Loucy (cell line): ENCODE data around the gene ADARB2.

Experiments
- H2AFZ ChIP-seq: fragments of 200-600 bp; sonication (generic); 2 replicates; pipeline ENCODE4 v1.6.0; 2016; ENCODE audit warnings: antibody characterized with exemption, mild to moderate bottlenecking, low read length, moderate library complexity
- H3F3A ChIP-seq: fragments of 200-600 bp; 2 replicates; pipeline ENCODE4 v1.6.0; 2016; ENCODE audit warnings: antibody characterized with exemption, low read depth, mild to moderate bottlenecking
- H3K27me3 ChIP-seq: fragments of 200-600 bp; sonication (generic); 2 replicates; pipeline ENCODE4 v1.6.1; 2014; ENCODE audit warnings: low read length, mild to moderate bottlenecking; ENCODE audit not compliant: insufficient read depth, poor library complexity, severe bottlenecking
- H3K36me3 ChIP-seq: fragments of 200-600 bp; sonication (generic); 2 replicates; pipeline ENCODE4 v1.6.1; 2016; ENCODE audit warnings: low read length; ENCODE audit not compliant: insufficient read depth
- H3K4me1 ChIP-seq: fragments of 200-600 bp; sonication (generic); 2 replicates; pipeline ENCODE4 v1.5.1; 2014; ENCODE audit warnings: low read length, mild to moderate bottlenecking; ENCODE audit not compliant: insufficient read depth, poor library complexity, severe bottlenecking
- H3K4me2 ChIP-seq: fragments of 200-600 bp; sonication (generic); 2 replicates; pipeline ENCODE4 v1.6.0; 2014; ENCODE audit warnings: antibody characterized with exemption, low read length, low read depth, mild to moderate bottlenecking; ENCODE audit not compliant: poor library complexity, severe bottlenecking
- H3K4me3 ChIP-seq: fragments of 200-600 bp; sonication (generic); 2 replicates; pipeline ENCODE4 v1.5.1; 2014; ENCODE audit warnings: low read length, mild to moderate bottlenecking, mixed read lengths; ENCODE audit not compliant: poor library complexity, severe bottlenecking
- H3K79me2 ChIP-seq: fragments of 200-600 bp; sonication (generic); 2 replicates; pipeline ENCODE4 v1.6.1; 2014; ENCODE audit warnings: low read length; ENCODE audit not compliant: insufficient read depth
- H3K9ac ChIP-seq: fragments of 200-600 bp; sonication (generic); 2 replicates; pipeline ENCODE4 v1.6.0; 2014; ENCODE audit warnings: mild to moderate bottlenecking, low read depth, low read length, moderate library complexity; ENCODE audit not compliant: poor library complexity, severe bottlenecking
- H3K9me2 ChIP-seq: fragments of 200-600 bp; sonication (generic); replicated peaks from 2 replicates; pipeline ENCODE4 v1.6.1; 2016; ENCODE audit warnings: low read depth, low read length, mixed read lengths
- H3K9me3 ChIP-seq: fragments of 200-600 bp; sonication (generic); 2 replicates; pipeline ENCODE4 v1.6.1; 2014; ENCODE audit warnings: mild to moderate bottlenecking, antibody characterized with exemption, low read length, low read depth; ENCODE audit not compliant: insufficient read depth
- H4K20me1 ChIP-seq: fragments of 200-600 bp; sonication (generic); 2 replicates; pipeline ENCODE4 v1.6.0; 2014; ENCODE audit warnings: antibody characterized with exemption, low read length, mild to moderate bottlenecking; ENCODE audit not compliant: insufficient read depth, poor library complexity, severe bottlenecking
- CTCF ChIP-seq: fragments of 200-600 bp; sonication (generic); conservative IDR thresholded peaks from 2 replicates; pipeline ENCODE4 v1.5.1; 2014; ENCODE audit warnings: mild to moderate bottlenecking, antibody characterized with exemption, low read length
- EZH2phosphoT487 ChIP-seq: fragments of 200-600 bp; IDR thresholded peaks from 2 replicates; pipeline ENCODE4 v1.6.1; 2018; ENCODE audit warnings: antibody characterized with exemption, mild to moderate bottlenecking, moderate library complexity, borderline replicate concordance

The ADARB2 gene

GRCh38 chr10:1678084-1678483 is 59.2 kb downstream of the ADARB2 start:
- H3K4me2 ChIP-seq, result no peak overlapping the region
- H3K9me3 ChIP-seq, result no peaks in the 10 kb centered on the region
- H3K36me3 ChIP-seq, result no peaks in the 10 kb centered on the region
- no peaks in the 10 kb centered on the region for H3K9me2 ChIP-seq
- TF ChIP-seq EZH2phosphoT487, result no peak
- no peak for TF ChIP-seq CTCF
- H2AFZ ChIP-seq, result no peak overlapping the region
- no peaks in the 10 kb centered on the region for H4K20me1 ChIP-seq
- H3K9ac ChIP-seq, result no peak overlapping the region
- no peaks in the 10 kb centered on the region for H3K4me1 ChIP-seq
- H3K27me3 ChIP-seq, result no peaks in the 10 kb centered on the region
- H3K4me3 ChIP-seq, result no peak overlapping the region
- no peaks in the 10 kb centered on the region for H3F3A ChIP-seq
- no peaks in the 10 kb centered on the region for H3K79me2 ChIP-seq

DNA sequence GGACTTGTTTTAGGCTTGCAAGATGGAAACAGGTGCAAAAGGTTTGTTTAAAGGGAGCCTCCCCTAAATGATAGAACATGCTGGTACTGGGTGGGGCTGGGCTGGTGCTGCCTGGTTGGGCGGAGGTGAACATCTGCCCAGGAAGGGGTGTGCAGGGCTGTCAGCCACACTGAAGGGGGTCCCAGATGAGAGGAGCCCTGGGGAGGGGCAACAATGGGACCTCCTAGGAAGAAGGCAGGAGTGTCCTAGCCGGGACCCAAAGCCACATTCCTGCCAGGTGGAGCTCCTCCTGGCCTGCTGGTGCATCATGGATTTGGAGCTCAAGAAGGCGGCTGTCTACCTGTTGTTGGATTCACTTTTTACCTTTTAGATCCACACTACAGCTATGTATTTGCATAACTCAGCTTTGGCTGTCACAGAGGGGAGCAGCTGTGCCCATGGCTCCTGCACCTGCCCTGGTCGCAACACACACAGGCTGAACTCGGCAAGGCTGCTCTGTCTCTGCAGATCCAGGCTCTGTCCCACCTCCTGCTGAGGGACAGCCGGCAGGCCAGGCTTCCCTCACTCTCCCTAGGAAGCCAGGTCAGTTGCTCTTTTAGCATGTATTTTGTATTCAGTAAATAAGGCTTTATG is 59.9 kb downstream of the ADARB2 start:
- Histone ChIP-seq H3K9ac (no peak overlapping the region), H3K79me2 (no peaks in the 10 kb centered on the region), H2AFZ (no peak overlapping the region), H3K4me1 (no peaks in the 10 kb centered on the region), H3K9me2 (no peaks in the 10 kb centered on the region), H3F3A (no peaks in the 10 kb centered on the region), H4K20me1 (no peaks in the 10 kb centered on the region), H3K4me3 (no peak overlapping the region), H3K9me3 (no peaks in the 10 kb centered on the region), H3K27me3 (no peaks in the 10 kb centered on the region), H3K36me3 (no peaks in the 10 kb centered on the region), H3K4me2 (no peak overlapping the region)
- TF ChIP-seq EZH2phosphoT487, result no peak
- no peak for TF ChIP-seq CTCF

DNA sequence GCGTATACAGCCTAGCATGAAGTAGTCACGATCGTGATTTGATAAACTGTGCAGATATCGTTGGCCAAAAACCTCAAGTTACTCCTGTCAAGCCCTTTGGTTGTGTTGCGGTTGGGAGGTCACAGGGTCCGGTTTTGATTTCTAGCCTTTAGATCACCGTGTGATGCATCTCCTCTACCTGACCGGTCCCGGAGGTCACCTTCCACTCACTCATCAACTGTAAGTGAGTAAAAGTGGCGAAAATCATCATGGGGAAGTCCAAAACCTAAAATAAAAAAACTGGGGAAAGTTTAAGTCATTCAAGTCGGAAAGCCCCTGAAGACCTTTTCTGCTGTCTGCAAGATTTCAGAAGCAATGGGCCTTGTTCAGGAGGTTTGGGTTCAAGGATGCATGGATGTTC is 62.8 kb downstream of the ADARB2 start:
- Histone ChIP-seq H3K79me2 (no peaks in the 10 kb centered on the region), H3K4me2 (no peak overlapping the region), H3K27me3 (peaks cover 4% of the 10 kb centered on the region), H3K4me3 (no peak overlapping the region), H2AFZ (no peak overlapping the region), H3F3A (no peaks in the 10 kb centered on the region), H3K9me2 (no peaks in the 10 kb centered on the region), H3K9me3 (no peaks in the 10 kb centered on the region), H3K9ac (no peak overlapping the region), H3K4me1 (no peaks in the 10 kb centered on the region), H3K36me3 (no peaks in the 10 kb centered on the region), H4K20me1 (no peaks in the 10 kb centered on the region)
- TF ChIP-seq CTCF (no peak), EZH2phosphoT487 (no peak)
